HepG2 (cell line): Measurements from ENCODE around the gene CDK14. TPM values are rescaled to one million over a fixed set of nuclear protein-coding genes. Genes with fewer than 3 reads are reported as not detected.

Experiments
- ATAC-seq: fragments of 200-7000 bp; cut with Tn5 transposase; 3 replicates; pipeline ENCODE4 v1.9.1; 2020; ENCODE audit warnings: mild to moderate bottlenecking, moderate library complexity
- BruUV-seq: library from RNA; stranded (reverse); fragments of 400-500 nt; replicated peaks from 2 replicates; lab custom pipeline; 2021; lab: Mats Ljungman, UMichigan
- CTCF ChIA-PET: fragments of 300-600 bp; formaldehyde crosslinking; extraction: SDS; loops from one replicate; lab custom pipeline; 2021; ENCODE audit warnings: low total read pairs, inconsistent platforms, low intra/inter-chr PET ratio; lab: Yijun Ruan, JAX
- POLR2A ChIA-PET: fragments of 350-600 bp; sonication (Branson Sonifier 250); formaldehyde crosslinking; loops from one replicate; lab custom pipeline; 2020; ENCODE audit warnings: antibody characterized with exemption, inconsistent platforms; lab: Yijun Ruan, JAX
- DNase-seq: peaks from one replicate; pipeline ENCODE4 v3.0.0-alpha.2; 2015; ENCODE audit warnings: low spot score
- FAIRE-seq: peaks from 3 replicates; lab custom pipeline; 2011; peaks lifted over from hg19 to GRCh38; lab: Jason Lieb, UNC
- H2AFZ ChIP-seq: one replicate; pipeline ENCODE4 v1.6.1; 2011; ENCODE audit warnings: low read length, inconsistent platforms
- H3K27ac ChIP-seq: fragments of 300-600 bp; 3 replicates; pipeline ENCODE4 v1.8.0; 2011; ENCODE audit warnings: mixed run types, mild to moderate bottlenecking, mixed read lengths, low read length, inconsistent platforms; ENCODE audit not compliant: insufficient read depth; ENCODE audit errors: extremely low read length
- H3K27me3 ChIP-seq, 2 experiments: fragments of 200-600 bp in 1 of 2; 2 replicates in 1 of 2; 3 replicates in 1 of 2; pipeline versions ENCODE4 v1.6.0 to v1.8.0; 2011; ENCODE audit warnings: low read length in 2 of 2, mild to moderate bottlenecking in 2 of 2, moderate library complexity in 2 of 2, inconsistent platforms in 1 of 2; ENCODE audit not compliant: insufficient read depth in 2 of 2, control insufficient read depth in 1 of 2
- H3K36me3 ChIP-seq, 2 experiments: fragments of 200-600 bp in 1 of 2; replicated peaks in 1 of 2; 2 replicates in 1 of 2; 3 replicates in 1 of 2; pipeline versions ENCODE4 v1.5.1 to v1.8.0; 2011; ENCODE audit warnings: low read length in 2 of 2, inconsistent platforms in 1 of 2; ENCODE audit not compliant: insufficient read depth in 2 of 2, control insufficient read depth in 1 of 2
- H3K4me1 ChIP-seq: 2 replicates; pipeline ENCODE4 v1.5.1; 2012; ENCODE audit warnings: low read length, inconsistent platforms; ENCODE audit not compliant: insufficient read depth
- H3K4me2 ChIP-seq: 2 replicates; pipeline ENCODE4 v1.6.0; 2011; ENCODE audit warnings: low read depth, low read length, inconsistent platforms
- H3K4me3 ChIP-seq, 3 experiments: fragments of 200-600 bp in 1 of 3; sonication (generic), shearing (Covaris generic) in 1 of 3; replicated peaks in 1 of 3; 2 replicates each; pipeline ENCODE4 v1.5.1; 2011 to 2016; ENCODE audit warnings: low read length in 3 of 3, inconsistent platforms in 2 of 3, low read depth in 2 of 3, mild to moderate bottlenecking in 2 of 3, control low read depth in 1 of 3, mixed read lengths in 1 of 3; ENCODE audit not compliant: insufficient read depth in 1 of 3
- H3K79me2 ChIP-seq: one replicate; pipeline ENCODE4 v1.6.1; 2011; ENCODE audit warnings: low read length, inconsistent platforms; ENCODE audit not compliant: insufficient read depth
- H3K9ac ChIP-seq: 2 replicates; pipeline ENCODE4 v1.6.0; 2011; ENCODE audit warnings: mild to moderate bottlenecking, low read depth, low read length, inconsistent platforms; ENCODE audit not compliant: insufficient read depth
- H3K9me3 ChIP-seq: 2 replicates; pipeline ENCODE4 v1.5.1; 2012; ENCODE audit warnings: mild to moderate bottlenecking, low read length
- H4K20me1 ChIP-seq: 2 replicates; pipeline ENCODE4 v1.6.0; 2011; ENCODE audit warnings: inconsistent platforms, mild to moderate bottlenecking, low read length, moderate library complexity; ENCODE audit not compliant: insufficient read depth
- CHD4 ChIP-seq: fragments of 200-600 bp; sonication (generic); IDR thresholded peaks from 2 replicates; pipeline ENCODE4 v1.7.0; 2017; ENCODE audit warnings: mild to moderate bottlenecking, low read length, borderline replicate concordance
- GTF3A ChIP-seq: sonication (generic); formaldehyde crosslinking; conservative IDR thresholded peaks from 2 replicates; pipeline ENCODE4 v1.4.0; 2020; ENCODE audit warnings: mild to moderate bottlenecking, missing genetic modification reagents
- GZF1 ChIP-seq: sonication (generic); formaldehyde crosslinking; IDR thresholded peaks from 2 replicates; pipeline ENCODE4 v1.5.1; 2020; ENCODE audit warnings: mild to moderate bottlenecking, missing genetic modification reagents
- ISL2 ChIP-seq: sonication (generic); formaldehyde crosslinking; IDR thresholded peaks from 2 replicates; pipeline ENCODE4 v1.5.0; 2020; ENCODE audit warnings: missing genetic modification reagents
- KLF16 ChIP-seq, 2 experiments: sonication (generic) in 1 of 2; formaldehyde crosslinking in 1 of 2; IDR thresholded peaks; 2 replicates each; pipeline versions ENCODE4 v1.6.1 to v1.8.0; 2016 to 2023; ENCODE audit warnings: missing genetic modification reagents in 2 of 2, missing compliant biosample characterization in 1 of 2
- MIXL1 ChIP-seq: IDR thresholded peaks from 2 replicates; pipeline ENCODE4 v1.6.1; 2016
- MXI1 ChIP-seq: IDR thresholded peaks from 3 replicates; pipeline ENCODE4 v1.6.1; 2012; ENCODE audit warnings: low read depth, low read length, inconsistent platforms, borderline replicate concordance
- MYC ChIP-seq: sonication (generic); formaldehyde crosslinking; IDR thresholded peaks from 2 replicates; pipeline ENCODE4 v1.9.0; 2021; ENCODE audit warnings: missing genetic modification reagents, borderline replicate concordance
- NR2F1 ChIP-seq, 2 experiments: fragments of 450-650 bp in 1 of 2; formaldehyde crosslinking in 1 of 2; IDR thresholded peaks; 2 replicates each; pipeline versions ENCODE4 v1.5.0 to v1.6.1; 2016 to 2020; ENCODE audit warnings: mild to moderate bottlenecking in 1 of 2, missing compliant biosample characterization in 1 of 2, missing genetic modification reagents in 1 of 2, moderate library complexity in 1 of 2
- TBL1XR1 ChIP-seq: fragments of 150-350 bp; IDR thresholded peaks from 2 replicates; pipeline ENCODE4 v1.6.1; 2014; ENCODE audit warnings: borderline replicate concordance, low read length; ENCODE audit not compliant: partially characterized antibody
- THAP8 ChIP-seq: sonication (generic); formaldehyde crosslinking; IDR thresholded peaks from 2 replicates; pipeline ENCODE4 v1.5.1; 2020; ENCODE audit warnings: missing genetic modification reagents, mild to moderate bottlenecking, borderline replicate concordance
- TIGD3 ChIP-seq: sonication (generic); formaldehyde crosslinking; IDR thresholded peaks from 2 replicates; pipeline ENCODE4 v1.5.1; 2020; ENCODE audit warnings: mild to moderate bottlenecking, missing genetic modification reagents, borderline replicate concordance
- ZBTB20 ChIP-seq: sonication (generic); formaldehyde crosslinking; IDR thresholded peaks from 2 replicates; pipeline ENCODE4 v1.8.1; 2023; ENCODE audit warnings: missing genetic modification reagents, low read depth, mild to moderate bottlenecking, borderline replicate concordance
- ZNF362 ChIP-seq: sonication (generic); formaldehyde crosslinking; IDR thresholded peaks from 2 replicates; pipeline ENCODE4 v1.4.0; 2020; ENCODE audit warnings: missing genetic modification reagents, mild to moderate bottlenecking, borderline replicate concordance
- ZNF607 ChIP-seq: sonication (generic); formaldehyde crosslinking; IDR thresholded peaks from 2 replicates; pipeline ENCODE4 v1.5.1; 2020; ENCODE audit warnings: missing genetic modification reagents, mild to moderate bottlenecking, borderline replicate concordance
- ZNF629 ChIP-seq: sonication (generic); formaldehyde crosslinking; conservative IDR thresholded peaks from 2 replicates; pipeline ENCODE4 v1.5.0; 2020; ENCODE audit warnings: missing genetic modification reagents
- ZNF740 ChIP-seq: sonication (generic); formaldehyde crosslinking; IDR thresholded peaks from 2 replicates; pipeline ENCODE4 v1.4.0; 2020; ENCODE audit warnings: missing genetic modification reagents
- ZSCAN21 ChIP-seq: sonication (generic); formaldehyde crosslinking; IDR thresholded peaks from 2 replicates; pipeline ENCODE4 v1.8.0; 2022; ENCODE audit warnings: mild to moderate bottlenecking, missing genetic modification reagents, moderate library complexity, borderline replicate concordance
- WGBS: methylation state at CpG from one replicate; pipeline ENCODE4 v1.1.6; 2017; ENCODE audit warnings: low lambda C conversion rate; 5-methylcytosine and 5-hydroxymethylcytosine counted together
- in situ Hi-C: cut with HindIII; loops from 2 replicates; pipeline ENCODE4 v1.10.0; 2017; ENCODE audit warnings: low pct_unique_long_range_greater_than_20kb; ENCODE audit not compliant: extremely low pct_ligation_motif_present
- intact Hi-C: fragments of 100-400 bp; cut with micrococcal nuclease; formaldehyde crosslinking; loops from one replicate; pipeline ENCODE4 v1.10.0; 2022; ENCODE audit not compliant: unreplicated experiment
- polyA plus RNA-seq, 8 experiments: library from polyadenylated mRNA; depleted of rRNA in 3 of 8; stranded (reverse) in 7 of 8; unstranded in 1 of 8; fragments of >200 nt; fragmentation: Illumina TruSeq in 4 of 8; extraction: Trizol in 4 of 8; gene quantifications; 2 replicates each; pipeline versions ENCODE4 v1.2.1 to v1.2.3, GENCODE V29; 2011 to 2016; ENCODE audit warnings: low read depth in 4 of 8, missing spikeins in 1 of 8, mixed read lengths in 1 of 8; ENCODE audit not compliant: insufficient read depth in 1 of 8
- total RNA-seq, 5 experiments: library from RNA; depleted of rRNA; stranded (reverse); fragments of >200 nt; fragmentation: Illumina TruSeq; extraction: Trizol; gene quantifications; 2 replicates each; pipeline ENCODE4 v1.2.3, GENCODE V29; 2016; ENCODE audit warnings: low read depth in 1 of 5

The CDK14 gene
- total and polyA plus RNA-seq, 2 of the 13 experiments (the other 11 are each of a cell fraction or from before 2014, with no cell fraction given), result 0.26 to 0.71 TPM

- no peak for TF ChIP-seq NR2F1 (CRISPR knock-in tag; IDR thresholded peaks at IDR 0.05)
- no peak for TF ChIP-seq ZNF629 (CRISPR knock-in tag)
- TF ChIP-seq, all 625 proteins: peak for 0
Observed at GRCh38 chr7:90994601-90995000, 398.5 kb downstream of the CDK14 start (continued).

GRCh38 chr7:90995996-90996395, 399.9 kb downstream of the CDK14 start:
- no peak overlapping the region for H3K27ac ChIP-seq
- ChIA-PET CTCF (no interaction called here), POLR2A (no interaction called here)
- intact Hi-C loops, result no loop called here
- BruUV-seq, result no TSS peak
- H3K36me3 ChIP-seq, result no peaks in the 10 kb centered on the region
- no peak overlapping the region for H3K4me2 ChIP-seq
- TF ChIP-seq THAP8 (CRISPR knock-in tag) (no peak), CHD4 (no peak), ZNF362 (CRISPR knock-in tag) (no peak), TBL1XR1 (no peak), GTF3A (CRISPR knock-in tag) (no peak), TIGD3 (CRISPR knock-in tag) (no peak), ZNF607 (CRISPR knock-in tag) (no peak), ZBTB20 (CRISPR knock-in tag) (no peak), MXI1 (no peak), KLF16 (CRISPR knock-in tag; IDR thresholded peaks at IDR 0.05) (no peak), ZNF740 (no peak), GZF1 (CRISPR knock-in tag) (no peak), MIXL1 (CRISPR knock-in tag) (no peak), ISL2 (CRISPR knock-in tag) (no peak), MYC (no peak), ZSCAN21 (CRISPR knock-in tag) (no peak)
- H3K27me3 ChIP-seq, result no peaks in the 10 kb centered on the region
- no peak overlapping the region for H3K9ac ChIP-seq
- H4K20me1 ChIP-seq, result no peaks in the 10 kb centered on the region
- FAIRE-seq (no peak), DNase-seq (no peak), ATAC-seq (no peak)
- H2AFZ ChIP-seq, result no peak overlapping the region
- no peaks in the 10 kb centered on the region for H3K79me2 ChIP-seq
- in situ Hi-C loops, result no loop called here
- H3K4me3 ChIP-seq, result no peak overlapping the region
- H3K9me3 ChIP-seq, result no peaks in the 10 kb centered on the region
- no peaks in the 10 kb centered on the region for H3K4me1 ChIP-seq
- WGBS, result 23% methylated on average over 2 of the region's 2 CpGs
